Immature natural killer cell (primary cell): ENCODE data around the gene REEP6. TPM values are rescaled to one million over a fixed set of nuclear protein-coding genes. Genes with fewer than 3 reads are reported as not detected.
A peak's percentile ranks its signal among the peaks of the same experiment; 100 is the strongest.
"Not testable (repeated sequence)": the region's sequence is repeated elsewhere in the genome, so short reads cannot be mapped to it uniquely, and the experiment has no call there.

Experiments used
- DNase-seq, 3 donors: peaks; one replicate each; pipeline ENCODE4 v3.0.0; 2022; ENCODE audit warnings: mixed read lengths in 1 of 3
- H3K27ac Mint-ChIP-seq, 6 donors: one replicate each; pipeline ENCODE4 v1.8.0; 2020; ENCODE audit warnings: mixed read lengths in 6 of 6, mild to moderate bottlenecking in 5 of 6, inconsistent platforms in 4 of 6, moderate library complexity in 3 of 6
- H3K27me3 Mint-ChIP-seq, 3 donors: one replicate each; pipeline ENCODE4 v1.8.0; 2020 to 2021; ENCODE audit warnings: low read depth in 3 of 3, mild to moderate bottlenecking in 3 of 3, mixed read lengths in 3 of 3, moderate library complexity in 3 of 3, inconsistent platforms in 1 of 3
- H3K36me3 Mint-ChIP-seq, 3 donors: one replicate each; pipeline ENCODE4 v1.8.0; 2020; ENCODE audit warnings: mixed read lengths in 3 of 3, inconsistent platforms in 2 of 3, mild to moderate bottlenecking in 2 of 3
- H3K4me1 Mint-ChIP-seq, 2 donors: one replicate each; pipeline ENCODE4 v1.8.0; 2020; ENCODE audit warnings: inconsistent platforms in 2 of 2, mild to moderate bottlenecking in 2 of 2, mixed read lengths in 2 of 2, moderate library complexity in 1 of 2
- H3K4me3 Mint-ChIP-seq, 5 donors: one replicate each; pipeline ENCODE4 v1.8.0; 2020; ENCODE audit warnings: mild to moderate bottlenecking in 5 of 5, mixed read lengths in 5 of 5, inconsistent platforms in 3 of 5, moderate library complexity in 3 of 5
- H3K9me3 Mint-ChIP-seq, 6 donors: one replicate each; pipeline ENCODE4 v1.8.0; 2020; ENCODE audit warnings: mild to moderate bottlenecking in 6 of 6, mixed read lengths in 6 of 6, inconsistent platforms in 4 of 6, moderate library complexity in 3 of 6
- polyA plus RNA-seq, 3 donors: library from polyadenylated mRNA; unstranded; fragments of 300-500 nt; fragmentation: Illumina TruSeq; gene quantifications; one replicate each; pipeline ENCODE4 v1.2.3, GENCODE V29; 2021

REEP6 gene
- polyA plus RNA-seq, 3 donors from 2014 or later, result 4.0 to 7.1 (median 6.4) TPM

DNA sequence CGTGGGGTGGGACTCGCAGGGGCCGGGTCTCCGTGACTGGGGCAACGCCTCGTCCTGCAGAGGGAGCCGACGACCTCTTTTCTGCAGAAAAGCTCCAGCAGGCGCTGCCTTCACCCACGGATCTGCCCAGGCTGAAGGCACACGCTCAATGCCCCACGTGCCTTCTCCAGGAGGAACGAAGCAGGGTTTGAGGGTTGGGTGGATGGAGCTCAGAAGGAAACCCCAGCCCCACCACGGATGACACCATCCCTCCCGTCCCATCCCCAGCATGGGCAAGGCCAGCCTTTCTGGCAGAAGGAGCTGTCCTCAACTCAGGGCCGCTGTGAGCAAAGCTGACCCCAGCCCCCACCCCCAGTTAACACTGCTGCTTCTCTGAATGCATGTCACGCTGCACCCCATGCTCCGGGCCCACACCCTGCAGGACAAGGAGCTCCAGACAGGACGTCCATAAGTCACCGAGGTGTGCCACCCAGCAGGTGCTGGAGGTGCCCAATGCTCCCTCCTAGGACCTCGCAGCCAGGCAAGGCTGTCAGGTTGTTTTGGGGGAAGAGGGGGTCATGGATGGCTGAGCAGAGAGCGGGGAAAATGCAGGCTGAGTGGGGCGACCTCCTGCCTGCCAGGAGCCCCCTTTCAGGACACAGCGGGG lies 19.3 kb upstream of the REEP6 start:
- peaks cover 0 to 12% of the 10 kb centered on the region in 2 donors for H3K4me1 Mint-ChIP-seq
- no peak overlapping the region for H3K27ac Mint-ChIP-seq
- H3K4me3 Mint-ChIP-seq, result no peak overlapping the region
- no peak for DNase-seq
- no peaks in the 10 kb centered on the region for H3K36me3 Mint-ChIP-seq
- H3K27me3 Mint-ChIP-seq, result peaks cover 2 to 19% (median 4%) of the 10 kb centered on the region in 3 donors
- peaks cover 0 to 2% (median 0%) of the 10 kb centered on the region in 6 donors for H3K9me3 Mint-ChIP-seq

DNA sequence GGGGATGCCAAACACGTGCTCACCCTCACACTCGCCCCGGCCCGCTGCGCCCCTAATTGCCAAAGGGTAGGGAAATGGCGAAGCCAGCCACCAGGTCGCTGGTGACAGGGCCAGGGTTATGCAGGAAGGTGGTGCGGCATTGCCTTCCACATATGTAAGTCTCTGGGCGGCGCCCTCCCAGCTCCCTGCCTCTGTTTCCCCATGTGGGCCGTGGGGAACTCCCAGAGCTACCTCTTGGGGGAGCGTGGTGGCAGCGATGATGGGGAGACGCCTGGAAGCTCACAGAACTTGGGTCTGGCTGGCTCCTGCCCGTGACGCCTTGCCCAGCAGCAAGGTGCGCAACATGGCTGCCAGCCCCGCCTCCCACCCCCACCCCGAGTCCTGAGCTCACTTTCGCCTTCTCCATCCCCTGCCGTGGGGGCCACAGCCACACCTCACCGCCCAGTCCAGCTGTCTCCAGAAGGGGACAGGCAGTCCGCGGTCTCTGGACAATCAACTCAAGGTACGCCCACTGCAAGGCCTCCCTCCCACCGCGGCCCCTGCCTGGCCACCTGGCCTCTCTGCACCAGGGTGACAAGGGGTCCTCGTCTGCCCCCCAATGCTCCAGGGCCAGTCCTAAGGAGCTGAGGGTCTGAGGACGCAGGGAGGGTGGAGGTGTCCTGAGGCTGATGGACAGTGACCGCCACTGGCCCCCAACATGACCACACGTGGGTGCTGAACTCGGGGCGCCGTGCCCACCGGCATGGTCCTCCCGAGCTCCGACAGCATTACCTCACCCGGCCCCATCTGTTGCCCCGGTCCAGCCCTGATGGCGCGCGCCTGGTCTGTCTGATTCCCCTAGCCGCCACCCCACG lies 18.5 kb upstream of the REEP6 start:
- H3K27me3 Mint-ChIP-seq, result peaks cover 2 to 16% (median 4%) of the 10 kb centered on the region in 3 donors
- H3K9me3 Mint-ChIP-seq, result peaks cover 0 to 2% (median 0%) of the 10 kb centered on the region in 6 donors
- H3K27ac Mint-ChIP-seq, result no peak overlapping the region
- peaks cover 0 to 18% of the 10 kb centered on the region in 2 donors for H3K4me1 Mint-ChIP-seq
- peak overlapping the region in 1 of 5 donors; percentile 39 for H3K4me3 Mint-ChIP-seq
- no peak for DNase-seq
- peaks cover 0 to 5% (median 0%) of the 10 kb centered on the region in 3 donors for H3K36me3 Mint-ChIP-seq

DNA sequence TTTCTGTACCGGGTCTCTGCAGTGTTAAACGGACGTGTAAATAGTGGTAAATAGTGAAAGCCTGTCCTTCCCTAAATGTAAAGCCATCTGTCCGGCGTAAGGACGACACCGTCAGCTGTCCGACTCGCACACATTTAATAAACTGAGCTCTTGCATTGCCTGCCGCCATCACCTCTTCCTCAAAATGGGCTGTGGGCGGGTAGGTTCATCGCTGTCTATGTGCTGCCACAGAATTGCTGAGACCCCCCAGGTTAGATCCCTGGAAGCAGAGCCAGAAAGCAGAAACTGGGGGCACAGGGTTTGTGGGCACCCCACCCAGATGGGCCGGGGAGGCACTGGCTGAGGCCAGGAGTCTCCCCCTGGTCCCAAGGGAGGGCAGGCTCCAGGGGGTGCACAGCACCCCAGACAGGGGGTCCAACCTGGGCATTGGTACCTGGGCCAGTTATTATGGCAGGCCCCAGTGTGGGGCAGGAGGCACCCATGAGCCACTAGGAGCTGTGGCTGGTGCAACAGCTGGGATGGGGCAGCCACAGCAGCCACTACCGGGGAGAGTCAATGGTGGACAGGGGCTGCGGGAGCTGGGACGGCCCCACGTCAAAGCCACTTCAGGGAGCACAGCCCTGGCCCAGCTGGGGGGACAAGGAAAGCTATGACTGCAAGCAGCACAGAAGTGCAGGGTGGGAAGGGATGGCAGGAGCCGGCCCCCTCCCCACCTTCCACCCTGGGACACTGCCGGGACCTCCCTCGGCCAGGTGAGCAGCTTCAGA lies 17.7 kb upstream of the REEP6 start:
- Mint-ChIP-seq H3K27me3 (peaks cover 2 to 13% (median 3%) of the 10 kb centered on the region in 3 donors), H3K27ac (no peak overlapping the region), H3K9me3 (peaks cover 0 to 2% (median 0%) of the 10 kb centered on the region in 6 donors), H3K36me3 (peaks cover 0 to 6% (median 0%) of the 10 kb centered on the region in 3 donors), H3K4me1 (peaks cover 0 to 25% of the 10 kb centered on the region in 2 donors), H3K4me3 (peak overlapping the region in 3 of 5 donors; percentile 15 to 48 (median 39))
- no peak for DNase-seq

DNA sequence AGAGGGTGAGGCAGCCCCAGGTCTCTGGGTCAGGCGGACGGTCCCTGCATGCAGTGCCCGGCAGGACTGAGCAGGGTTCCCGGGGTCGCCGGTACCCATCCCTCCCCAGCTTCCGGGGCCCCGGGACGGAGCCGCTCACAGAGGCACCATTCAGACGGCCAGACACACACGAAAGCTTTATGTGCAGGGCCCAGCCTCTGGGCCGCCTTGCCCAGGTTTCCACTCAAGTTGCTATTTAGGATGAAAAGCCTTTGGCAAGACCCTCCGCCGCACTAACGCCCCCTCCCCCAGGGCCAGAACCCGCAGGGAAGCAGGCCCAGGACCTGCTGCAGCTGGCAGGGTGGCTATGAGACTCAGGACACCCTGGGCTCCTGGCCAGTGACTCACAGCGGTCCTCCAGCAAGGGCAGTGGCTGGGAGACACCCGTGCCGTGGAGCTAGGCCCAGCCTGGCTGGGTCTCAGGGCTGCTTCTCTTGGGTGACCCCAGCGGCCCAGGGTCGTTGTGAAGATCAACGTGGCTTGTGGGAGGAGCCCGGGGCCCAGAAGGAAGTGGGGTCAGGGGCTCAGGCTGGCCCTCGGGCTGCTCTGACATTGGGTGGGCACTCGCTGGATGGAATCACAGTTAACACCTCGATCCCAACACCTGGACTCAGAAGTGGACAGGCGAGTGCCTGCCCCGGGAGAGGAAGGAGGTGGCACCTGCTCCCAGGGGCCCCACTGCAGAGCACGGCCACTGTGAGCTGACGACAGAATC lies 16.8 kb upstream of the REEP6 start:
- H3K9me3 Mint-ChIP-seq, result peaks cover 0 to 2% (median 0%) of the 10 kb centered on the region in 6 donors
- peaks cover 0 to 9% (median 0%) of the 10 kb centered on the region in 3 donors for H3K36me3 Mint-ChIP-seq
- peaks cover 4 to 29% of the 10 kb centered on the region in 2 donors for H3K4me1 Mint-ChIP-seq
- no peak for DNase-seq
- peaks cover 4 to 14% (median 5%) of the 10 kb centered on the region in 3 donors for H3K27me3 Mint-ChIP-seq
- no peak overlapping the region for H3K4me3 Mint-ChIP-seq
- no peak overlapping the region for H3K27ac Mint-ChIP-seq

DNA sequence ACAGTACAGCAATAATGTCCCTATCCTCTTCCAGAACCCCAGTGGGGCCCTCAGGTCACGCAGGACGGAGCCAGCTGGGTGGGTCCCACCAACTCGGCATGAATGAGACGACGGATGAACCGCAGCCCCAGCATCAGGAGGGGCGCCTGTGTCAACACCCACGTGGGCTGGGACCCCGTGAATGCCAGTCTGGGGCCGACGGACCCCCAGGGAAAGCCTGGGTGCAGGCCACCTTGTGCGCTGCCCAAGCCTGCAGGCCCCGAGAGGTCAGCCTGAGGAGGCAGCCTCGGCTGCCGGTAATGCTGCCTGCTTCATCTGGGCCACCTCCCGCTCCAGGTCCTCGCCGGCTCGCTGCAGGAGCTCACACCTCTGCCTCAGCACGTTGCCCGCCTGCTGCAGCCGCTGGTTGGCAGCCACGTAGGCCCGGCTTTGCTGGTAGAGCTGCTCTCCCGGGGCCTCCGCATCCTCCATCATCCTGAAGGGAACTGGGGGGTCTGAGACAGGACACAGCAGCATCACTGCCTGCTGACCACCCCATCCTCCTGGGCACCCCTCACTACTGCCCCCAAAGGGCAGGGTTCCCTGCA lies 16.1 kb upstream of the REEP6 start:
- no peak for DNase-seq
- Mint-ChIP-seq H3K27ac (no peak overlapping the region), H3K4me3 (no peak overlapping the region), H3K9me3 (peaks cover 0 to 2% (median 0%) of the 10 kb centered on the region in 6 donors), H3K27me3 (peaks cover 5 to 16% (median 10%) of the 10 kb centered on the region in 3 donors), H3K4me1 (peaks cover 9 to 31% of the 10 kb centered on the region in 2 donors), H3K36me3 (peaks cover 0 to 9% (median 0%) of the 10 kb centered on the region in 3 donors)

DNA sequence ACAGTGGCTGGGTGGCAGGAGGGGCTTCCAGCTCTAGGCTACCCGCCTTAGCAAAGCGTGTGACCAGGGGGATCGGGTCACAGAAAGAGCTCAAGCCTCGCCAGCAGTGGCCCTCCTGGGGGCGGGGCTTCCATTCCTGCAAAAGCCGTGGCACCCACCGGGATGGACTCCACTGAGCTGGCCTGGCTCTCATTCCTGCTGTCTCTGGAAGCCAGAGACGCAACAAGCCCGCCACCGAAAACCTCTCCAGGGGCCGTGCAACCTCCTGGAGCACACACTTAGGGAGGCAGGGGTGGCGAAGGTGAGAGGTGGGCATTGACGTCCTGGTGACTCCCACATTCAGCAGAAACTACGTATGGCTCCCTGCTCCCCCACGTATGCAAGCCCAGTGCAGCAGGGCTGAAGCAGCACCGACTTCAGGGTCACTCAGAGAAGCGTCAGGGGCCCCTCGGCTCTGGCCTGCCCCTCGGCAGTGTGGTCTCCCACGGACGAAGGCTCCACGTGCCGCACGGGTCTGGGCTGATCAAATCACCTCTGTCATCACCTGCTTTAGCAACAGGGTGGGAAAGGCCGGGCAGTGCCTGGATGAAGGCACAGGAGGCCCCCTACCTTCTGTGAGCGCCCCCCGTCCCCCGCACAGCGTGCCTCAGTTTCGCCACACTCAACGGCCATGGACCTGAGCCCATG lies 15.1 kb upstream of the REEP6 start:
- H3K27ac Mint-ChIP-seq, result no peak overlapping the region
- peaks cover 0 to 2% (median 0%) of the 10 kb centered on the region in 6 donors for H3K9me3 Mint-ChIP-seq
- H3K4me1 Mint-ChIP-seq, result peaks cover 9 to 28% of the 10 kb centered on the region in 2 donors
- H3K27me3 Mint-ChIP-seq, result peaks cover 5 to 12% (median 10%) of the 10 kb centered on the region in 3 donors
- H3K36me3 Mint-ChIP-seq, result peaks cover 0 to 9% (median 0%) of the 10 kb centered on the region in 3 donors
- no peak overlapping the region for H3K4me3 Mint-ChIP-seq
- DNase-seq, result no peak

DNA sequence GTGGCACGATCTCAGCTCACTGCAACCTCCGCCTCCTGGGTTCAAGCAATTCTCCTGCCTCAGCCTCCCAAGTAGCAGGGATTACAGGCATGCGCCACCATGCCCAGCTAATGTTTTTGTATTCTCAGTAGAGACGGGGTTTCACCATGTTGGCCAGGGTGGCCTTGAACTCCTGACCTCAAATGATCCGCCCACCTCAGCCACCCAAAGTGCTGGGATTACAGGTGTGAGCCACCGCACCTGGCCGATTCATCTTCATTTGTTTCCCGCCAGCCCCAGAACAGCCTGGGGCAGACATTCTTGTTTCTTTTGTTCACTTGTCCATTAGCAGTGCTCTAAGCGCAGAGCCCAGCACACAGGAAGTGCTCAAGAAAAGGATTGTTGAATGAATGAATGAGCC lies 13.9 kb upstream of the REEP6 start:
- H3K9me3 Mint-ChIP-seq, H3K36me3 Mint-ChIP-seq, DNase-seq: not testable (repeated sequence)
- H3K27me3 Mint-ChIP-seq, result peaks cover 5 to 10% (median 8%) of the 10 kb centered on the region in 3 donors
- H3K4me1 Mint-ChIP-seq, result peaks cover 9 to 23% of the 10 kb centered on the region in 2 donors
- peak overlapping the region in 1 of 6 donors; percentile 13 for H3K27ac Mint-ChIP-seq
- H3K4me3 Mint-ChIP-seq, result peak overlapping the region; percentile 6 to 68 (median 54)

DNA sequence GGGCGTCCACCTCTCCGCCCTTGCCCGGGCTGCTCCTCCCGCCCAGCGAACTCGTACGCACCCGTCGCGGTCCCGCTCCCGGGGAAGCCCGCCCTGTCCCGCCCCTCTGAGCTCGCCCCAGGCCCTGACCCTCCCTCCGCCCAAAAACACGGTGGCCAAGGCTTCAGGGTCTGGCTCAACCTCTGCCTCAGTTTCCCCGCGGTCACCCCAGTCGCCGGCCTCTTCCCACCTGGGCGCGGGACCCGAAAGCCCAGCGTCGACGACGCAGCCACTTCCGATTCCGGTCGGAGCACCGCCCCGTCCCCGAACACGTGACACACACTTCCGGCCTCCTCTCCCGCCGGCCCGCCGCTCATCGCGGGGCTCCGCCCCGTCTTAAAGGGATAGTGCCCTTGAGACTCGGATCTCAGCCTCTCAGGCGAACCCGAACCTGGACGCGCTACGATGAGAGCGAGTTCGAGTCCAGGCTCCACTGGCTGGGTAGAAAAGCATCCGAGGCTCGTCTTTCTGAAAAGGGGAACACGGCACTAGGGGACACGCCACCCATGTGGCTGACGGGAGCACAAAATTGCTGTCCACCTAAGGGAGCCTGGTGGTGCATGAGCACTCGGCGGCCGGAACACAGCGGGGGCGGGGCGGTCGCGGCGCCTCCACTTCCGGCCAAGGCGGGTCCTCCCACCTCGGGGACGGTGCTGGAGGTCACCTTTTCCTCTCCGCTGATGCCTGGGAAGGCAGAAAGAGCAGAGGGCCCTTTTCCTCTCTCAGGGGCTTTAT lies 11.9 kb upstream of the REEP6 start, which contains the start of gene C19orf25:
C19orf25 (minus strand) TSS at position 282 of the 774 bp plus-strand sequence. CDS start 312 bp downstream, outside the sequence.
- peaks cover 0 to 9% (median 0%) of the 10 kb centered on the region in 3 donors for H3K36me3 Mint-ChIP-seq
- H3K27ac Mint-ChIP-seq, result peak within 1 kb of the TSS; percentile 93 to 98 (median 94)
- peaks cover 3 to 8% (median 8%) of the 10 kb centered on the region in 3 donors for H3K27me3 Mint-ChIP-seq
- DNase-seq, result peak; percentile 88 to 90 (median 89)
- peaks cover 9 to 20% of the 10 kb centered on the region in 2 donors for H3K4me1 Mint-ChIP-seq
- peak within 1 kb of the TSS; percentile 96 to 98 (median 97) for H3K4me3 Mint-ChIP-seq
- peaks cover 0 to 2% (median 0%) of the 10 kb centered on the region in 6 donors for H3K9me3 Mint-ChIP-seq

DNA sequence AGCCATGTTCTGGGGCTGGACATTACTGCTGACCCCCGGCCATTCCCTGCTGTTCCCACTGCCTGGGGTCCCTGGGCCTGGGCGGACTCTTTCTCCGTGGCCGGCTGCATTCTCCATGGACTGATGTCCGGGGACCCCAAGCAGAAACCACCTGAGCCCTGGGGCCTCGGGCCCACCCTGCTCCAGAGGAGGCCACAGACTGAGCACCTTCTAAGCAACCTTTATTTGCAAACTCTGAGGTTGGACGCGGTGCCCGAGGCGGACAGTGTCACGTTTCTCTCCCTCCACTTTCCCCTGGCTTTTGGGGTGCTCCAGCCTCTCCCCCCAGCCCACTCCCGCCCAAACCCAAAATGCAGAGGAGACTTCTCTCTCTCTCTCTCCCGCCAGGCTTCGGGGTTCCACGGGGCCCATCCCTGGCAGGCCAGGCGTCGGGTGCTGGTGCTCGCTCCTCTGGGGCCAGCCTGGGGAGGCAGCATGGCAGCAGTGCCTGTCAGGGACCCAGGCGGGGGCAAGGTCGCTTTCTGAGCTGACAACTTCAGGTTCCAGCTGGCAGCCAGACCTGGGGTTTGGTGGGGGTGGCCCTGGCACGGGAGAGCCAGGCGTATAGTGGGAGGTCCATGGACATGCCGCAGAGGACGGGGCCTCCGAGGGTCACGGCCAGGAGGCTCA lies 9.6 kb upstream of the REEP6 start:
- DNase-seq, result no peak
- no peaks in the 10 kb centered on the region for H3K9me3 Mint-ChIP-seq
- no peak overlapping the region for H3K4me3 Mint-ChIP-seq

DNA sequence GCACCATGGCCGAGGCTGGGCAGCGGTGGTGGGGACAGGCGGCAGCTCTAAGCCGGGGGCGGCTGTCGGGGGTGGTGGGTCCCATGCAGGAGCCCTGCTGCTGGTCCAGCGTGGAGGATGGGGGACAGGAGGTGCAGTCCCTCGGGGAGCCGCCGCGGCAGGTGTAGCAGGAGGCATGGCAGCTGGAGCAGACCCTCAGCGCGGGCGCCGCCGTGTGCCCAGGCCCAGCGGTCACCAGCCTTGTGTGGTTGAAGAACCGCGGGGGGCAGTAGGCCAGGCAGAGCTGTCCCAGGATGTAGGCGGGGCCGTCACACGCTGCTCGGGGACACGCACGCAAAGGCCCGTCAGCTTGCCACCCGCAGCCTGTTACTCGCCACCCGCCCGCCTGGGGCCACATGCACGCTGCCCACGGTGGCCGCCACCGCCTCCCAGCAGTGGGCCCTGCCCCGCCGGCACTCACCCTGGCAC lies 9.1 kb upstream of the REEP6 start:
- Mint-ChIP-seq H3K27me3 (peaks cover 3 to 8% (median 5%) of the 10 kb centered on the region in 3 donors), H3K4me1 (peaks cover 9 to 19% of the 10 kb centered on the region in 2 donors), H3K36me3 (peaks cover 0 to 9% (median 0%) of the 10 kb centered on the region in 3 donors), H3K4me3 (no peak overlapping the region), H3K27ac (no peak overlapping the region), H3K9me3 (no peaks in the 10 kb centered on the region)
- DNase-seq, result no peak

More for the DNA sequence above, 9.6 kb upstream of the REEP6 start:
- Mint-ChIP-seq H3K36me3 (peaks cover 0 to 9% (median 0%) of the 10 kb centered on the region in 3 donors), H3K4me1 (peaks cover 9 to 19% of the 10 kb centered on the region in 2 donors), H3K27ac (no peak overlapping the region), H3K27me3 (peaks cover 3 to 8% (median 5%) of the 10 kb centered on the region in 3 donors)
